Esophagus squamous epithelium (tissue), 4 donors: ENCODE measurements around the gene SIAH2.

ENCODE experiments used
- POLR2A ChIP-seq, 4 donors: fragments of 450-650 bp; IDR thresholded peaks; one replicate each; pipeline ENCODE4 v1.6.1; 2017; ENCODE audit warnings: antibody characterized with exemption in 4 of 4, mild to moderate bottlenecking in 4 of 4, moderate library complexity in 3 of 4
- TF ChIP-seq, protein P1 (sequence below), 6 experiments: fragments of 450-650 bp in 4 of 6; fragments of 200-600 bp in 2 of 6; sonication (generic) in 2 of 6; IDR thresholded peaks; one replicate each; pipeline ENCODE4 v1.5.1; 2016 to 2019; ENCODE audit warnings: antibody characterized with exemption in 6 of 6, mild to moderate bottlenecking in 4 of 6, moderate library complexity in 4 of 6

DNA sequence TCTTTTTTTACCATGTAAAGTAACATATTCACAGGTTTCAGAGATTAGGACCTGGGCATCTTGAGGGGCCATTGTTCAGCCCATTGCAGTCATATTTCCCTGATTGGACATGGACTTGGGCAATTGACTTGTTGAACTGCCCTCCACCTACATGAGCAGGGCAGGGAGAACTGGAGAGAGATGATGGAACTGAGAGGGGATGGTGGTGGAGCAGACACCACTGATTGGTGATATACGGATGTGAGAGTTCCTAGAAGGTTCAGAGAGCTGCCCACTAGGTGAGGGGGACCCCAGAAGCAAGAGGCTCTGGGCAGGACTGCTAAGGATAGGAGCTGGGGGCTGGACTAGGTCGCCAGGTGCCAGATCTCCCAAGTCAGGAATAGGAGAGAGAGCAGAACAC is 37.8 kb upstream of the SIAH2 start:
- TF ChIP-seq POLR2A (IDR thresholded peaks at IDR 0.05) = no peak
- TF ChIP-seq, protein P1, sequence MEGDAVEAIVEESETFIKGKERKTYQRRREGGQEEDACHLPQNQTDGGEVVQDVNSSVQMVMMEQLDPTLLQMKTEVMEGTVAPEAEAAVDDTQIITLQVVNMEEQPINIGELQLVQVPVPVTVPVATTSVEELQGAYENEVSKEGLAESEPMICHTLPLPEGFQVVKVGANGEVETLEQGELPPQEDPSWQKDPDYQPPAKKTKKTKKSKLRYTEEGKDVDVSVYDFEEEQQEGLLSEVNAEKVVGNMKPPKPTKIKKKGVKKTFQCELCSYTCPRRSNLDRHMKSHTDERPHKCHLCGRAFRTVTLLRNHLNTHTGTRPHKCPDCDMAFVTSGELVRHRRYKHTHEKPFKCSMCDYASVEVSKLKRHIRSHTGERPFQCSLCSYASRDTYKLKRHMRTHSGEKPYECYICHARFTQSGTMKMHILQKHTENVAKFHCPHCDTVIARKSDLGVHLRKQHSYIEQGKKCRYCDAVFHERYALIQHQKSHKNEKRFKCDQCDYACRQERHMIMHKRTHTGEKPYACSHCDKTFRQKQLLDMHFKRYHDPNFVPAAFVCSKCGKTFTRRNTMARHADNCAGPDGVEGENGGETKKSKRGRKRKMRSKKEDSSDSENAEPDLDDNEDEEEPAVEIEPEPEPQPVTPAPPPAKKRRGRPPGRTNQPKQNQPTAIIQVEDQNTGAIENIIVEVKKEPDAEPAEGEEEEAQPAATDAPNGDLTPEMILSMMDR (IDR thresholded peaks at IDR 0.05) = no peak
